Erythroblast (primary cell): ENCODE data around the gene GPBP1L1.

Source experiments
- GATA1 ChIP-seq: IDR thresholded peaks from 2 replicates; pipeline ENCODE4 v1.6.1; 2011; ENCODE audit warnings: low read depth, mild to moderate bottlenecking, control low read depth, low read length, moderate library complexity
- POLR2A ChIP-seq: IDR thresholded peaks from 2 replicates; pipeline ENCODE4 v1.6.1; 2011; ENCODE audit warnings: mild to moderate bottlenecking, low read length

- no peak for TF ChIP-seq POLR2A
- TF ChIP-seq GATA1, result no peak
Observed at GRCh38 chr1:45607404-45608074, 78.8 kb downstream of the GPBP1L1 start.
